Kidney glomerular epithelial cell (primary cell): ENCODE results near the gene RAB19.
"Not testable (repeated sequence)": the region's sequence is repeated elsewhere in the genome, so short reads cannot be mapped to it uniquely, and the experiment has no call there.

ENCODE experiments used
- DNase-seq: peaks from one replicate; lab custom pipeline; 2025; lab: John Stamatoyannopoulos, UW

Gene RAB19

DNA sequence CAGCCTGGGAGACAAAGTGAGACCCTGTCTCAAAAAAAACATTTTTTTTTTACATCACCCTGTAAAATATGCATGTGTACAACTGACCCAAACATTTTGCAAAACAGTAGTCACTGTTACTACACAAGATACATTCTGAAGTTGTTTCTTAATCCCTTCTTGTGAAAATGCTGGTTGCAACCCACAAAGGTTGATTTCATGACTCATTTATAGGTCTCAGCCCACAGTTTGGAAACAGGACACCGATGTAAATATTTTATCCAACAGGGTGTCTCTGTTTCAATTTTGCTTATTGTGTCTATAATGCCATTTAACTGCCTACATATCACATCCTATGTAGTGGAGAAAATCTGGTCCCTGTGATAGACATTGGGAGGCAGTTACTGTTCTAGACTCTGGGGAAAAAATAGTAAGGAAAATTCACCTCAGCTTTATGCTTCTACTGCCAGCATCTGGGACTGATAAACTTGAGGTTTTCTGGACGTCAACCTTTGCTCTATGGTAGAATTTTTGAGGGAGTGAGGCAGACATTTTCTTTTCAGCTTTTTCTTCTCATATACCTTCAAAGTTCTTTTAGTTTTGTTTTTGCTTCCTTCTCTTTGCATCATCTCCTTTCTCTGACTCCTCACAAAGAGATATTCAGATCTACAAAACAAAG lies 1.6 kb upstream of the RAB19 start:
- peak; percentile 31 for DNase-seq

DNA sequence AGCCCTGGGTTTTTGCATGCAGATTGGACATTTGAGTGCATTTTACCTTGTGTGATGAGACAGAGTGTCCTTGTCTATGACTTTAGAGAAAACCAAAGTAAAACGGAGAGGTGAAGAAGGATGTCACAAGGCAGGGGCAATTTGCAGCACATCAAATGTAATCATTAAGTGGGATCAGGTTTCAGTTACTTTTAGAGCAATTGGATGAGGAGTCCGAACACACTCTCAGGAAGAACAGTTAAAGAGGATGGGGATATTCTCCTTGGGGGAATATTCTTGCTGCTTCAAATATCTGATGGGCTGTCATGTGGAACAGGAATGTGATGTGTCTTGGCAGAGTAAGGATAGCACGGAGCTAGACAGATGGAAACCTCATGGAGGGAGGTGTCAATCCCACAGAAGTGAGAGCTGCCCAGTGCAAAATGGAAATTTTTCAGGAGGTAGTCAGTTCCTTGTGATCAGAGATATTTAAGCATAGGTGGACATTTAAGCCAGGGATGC lies 757 bp downstream of the RAB19 start:
- peak; percentile 95 for DNase-seq

DNA sequence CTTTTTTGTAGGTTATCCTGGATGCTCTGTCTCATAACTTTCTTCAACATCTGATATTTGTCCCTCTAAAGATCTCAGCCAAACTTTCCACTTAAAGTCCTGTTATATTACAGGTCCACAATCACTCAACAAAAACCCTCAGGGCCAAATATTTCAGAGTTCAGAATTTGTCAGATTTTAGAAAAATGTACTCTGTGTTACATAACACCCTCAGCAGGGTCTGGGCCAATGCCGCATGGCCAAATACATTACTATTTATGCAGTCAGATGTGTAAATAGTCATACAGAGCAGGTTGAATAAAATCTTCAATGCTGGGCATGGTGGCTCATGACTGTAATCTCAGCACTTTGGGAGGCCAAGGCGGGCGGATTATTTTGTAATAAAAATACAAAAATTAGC lies 11.5 kb downstream of the RAB19 start:
- DNase-seq: no peak

DNA sequence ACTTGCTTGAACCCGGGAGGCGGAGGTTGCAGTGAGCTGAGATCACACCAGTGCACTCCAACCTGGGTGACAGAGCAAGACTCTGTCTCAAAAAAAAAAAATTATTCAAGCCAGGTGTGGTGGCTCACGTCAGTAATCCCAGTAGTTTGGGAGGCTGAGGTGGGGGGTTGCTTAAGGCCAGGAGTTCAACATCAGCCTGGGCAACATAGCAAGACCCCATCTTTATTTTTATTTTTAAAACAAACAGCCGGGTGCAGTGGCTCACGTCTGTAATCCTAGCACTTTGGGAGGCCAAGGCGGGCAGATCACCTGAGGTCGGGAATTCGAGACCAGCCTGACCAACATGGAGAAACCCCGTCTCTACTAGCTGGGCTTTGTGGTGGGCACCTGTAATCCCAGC lies 12.0 kb downstream of the RAB19 start:
- DNase-seq: not testable (repeated sequence)

DNA sequence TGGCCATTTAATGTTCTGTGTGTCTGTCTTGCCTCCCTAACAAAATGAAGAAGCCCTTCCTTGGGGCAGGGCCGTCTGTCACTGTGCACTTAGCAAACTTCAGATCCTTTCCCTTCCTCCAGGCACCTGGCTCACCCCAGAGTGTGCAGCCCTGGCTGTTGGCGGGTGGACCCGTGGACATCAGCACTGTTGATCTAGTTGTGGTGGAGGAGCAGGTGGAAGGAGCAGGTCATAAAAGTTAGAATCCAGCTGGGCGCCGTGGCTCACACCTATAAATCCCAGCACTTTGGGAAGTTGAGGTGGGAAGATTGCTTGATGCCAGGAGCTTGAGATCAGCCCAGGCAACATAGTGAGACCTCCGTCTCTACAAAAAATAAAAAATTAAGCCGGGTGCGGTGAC lies 12.7 kb downstream of the RAB19 start:
- no peak for DNase-seq

DNA sequence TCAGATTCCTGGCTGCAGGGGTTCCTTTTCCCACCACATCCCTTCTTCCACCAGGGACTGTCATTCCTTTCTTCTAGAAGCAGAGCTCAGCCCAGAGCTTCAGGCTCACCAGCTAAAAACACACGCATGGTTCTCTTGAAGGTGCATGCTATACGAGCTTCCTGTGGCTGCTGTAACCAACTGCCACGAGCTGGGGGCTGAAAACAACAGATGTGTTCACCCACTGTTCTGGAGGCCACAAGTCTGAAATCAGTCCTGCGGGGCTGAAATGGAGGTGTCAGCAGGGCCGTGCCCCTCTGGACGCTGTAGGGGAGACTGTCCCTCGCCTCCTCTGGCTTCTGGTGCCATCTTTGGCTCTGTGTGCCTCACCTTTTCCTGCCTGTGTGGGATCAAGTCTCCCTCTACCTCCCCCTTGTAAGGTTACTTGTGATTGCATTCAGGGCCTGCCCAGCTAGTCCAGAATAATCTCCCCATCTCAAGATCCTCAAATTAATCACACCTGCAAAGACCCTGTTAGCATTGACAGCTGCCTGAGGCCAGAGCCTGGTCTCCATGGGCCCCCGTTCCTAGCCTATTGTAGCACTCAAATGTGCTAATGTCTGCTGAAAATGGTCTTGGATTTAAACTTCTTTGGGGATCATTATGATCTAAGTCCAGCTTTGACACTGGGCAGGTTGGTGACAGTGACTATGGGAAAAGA lies 13.7 kb downstream of the RAB19 start:
- DNase-seq: no peak

DNA sequence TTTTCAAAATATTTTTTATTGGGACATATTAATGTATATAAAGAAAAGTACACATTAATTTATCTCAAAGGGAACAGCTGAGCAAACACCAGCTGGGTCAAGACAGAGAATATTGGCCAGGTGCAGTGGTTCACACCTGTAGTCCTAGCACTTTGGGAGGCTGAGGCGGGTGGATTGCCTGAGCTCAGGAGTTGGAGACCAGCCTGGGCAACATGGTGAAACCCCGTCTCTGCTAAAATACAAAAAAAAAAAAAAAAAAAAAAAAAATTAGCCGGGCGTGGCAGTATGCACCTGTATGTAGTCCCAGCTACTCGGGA lies 14.3 kb downstream of the RAB19 start:
- not testable (repeated sequence) for DNase-seq

DNA sequence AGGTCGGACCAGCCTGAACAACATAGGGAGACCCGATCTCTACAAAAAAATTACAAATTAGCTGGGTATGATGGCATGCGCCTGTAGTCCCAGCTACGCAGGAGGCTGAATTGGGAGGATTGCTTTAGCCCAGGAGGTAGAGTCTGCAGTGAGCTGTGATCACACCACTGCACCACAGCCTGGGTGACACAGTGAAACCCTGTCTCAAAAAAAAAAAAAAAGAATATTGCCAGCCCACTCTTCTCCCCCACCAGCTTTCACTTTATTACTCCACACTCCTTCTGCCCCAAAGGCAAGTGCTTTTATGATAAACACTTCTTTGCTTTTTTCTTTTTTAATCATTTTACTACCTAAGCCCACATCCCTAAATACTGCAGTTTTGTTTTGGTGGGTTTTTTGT lies 14.8 kb downstream of the RAB19 start:
- DNase-seq: no peak

DNA sequence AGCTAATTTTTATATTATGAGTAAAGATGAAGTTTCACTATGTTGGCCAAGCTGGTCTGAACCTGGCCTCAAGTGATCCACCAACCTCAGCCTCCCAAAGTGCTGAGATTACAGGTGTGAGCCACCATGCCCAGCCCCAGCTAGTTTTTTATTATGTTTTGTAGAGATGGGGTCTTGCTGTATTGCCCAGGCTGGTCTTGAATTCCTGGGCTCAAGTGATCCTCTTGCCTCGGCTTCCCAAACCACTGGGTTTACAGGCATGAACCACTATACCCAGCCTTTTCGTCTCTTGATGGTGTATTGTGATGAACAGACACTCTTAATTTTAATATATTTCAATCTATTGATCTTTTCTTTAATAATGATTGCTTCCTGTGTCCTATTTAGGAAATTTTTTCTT lies 17.7 kb downstream of the RAB19 start:
- DNase-seq: no peak

DNA sequence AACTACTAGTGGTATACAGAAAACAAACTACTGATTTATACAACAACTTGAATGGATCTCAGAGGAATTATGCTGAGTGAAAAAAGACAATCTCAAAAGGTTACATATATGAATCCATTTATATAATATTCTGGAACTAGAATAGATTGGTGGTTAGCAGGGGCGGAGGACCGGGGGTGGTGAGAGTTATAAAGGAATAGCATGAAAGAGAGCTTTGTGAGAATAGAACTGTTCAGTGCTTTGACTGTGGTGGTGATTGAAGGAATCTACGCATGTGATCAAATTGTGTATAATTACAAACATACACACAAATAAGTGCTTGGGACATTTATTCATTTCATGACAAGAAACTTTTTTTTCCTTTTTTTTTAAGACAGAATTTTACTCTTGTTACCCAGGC lies 19.6 kb downstream of the RAB19 start:
- DNase-seq: no peak

DNA sequence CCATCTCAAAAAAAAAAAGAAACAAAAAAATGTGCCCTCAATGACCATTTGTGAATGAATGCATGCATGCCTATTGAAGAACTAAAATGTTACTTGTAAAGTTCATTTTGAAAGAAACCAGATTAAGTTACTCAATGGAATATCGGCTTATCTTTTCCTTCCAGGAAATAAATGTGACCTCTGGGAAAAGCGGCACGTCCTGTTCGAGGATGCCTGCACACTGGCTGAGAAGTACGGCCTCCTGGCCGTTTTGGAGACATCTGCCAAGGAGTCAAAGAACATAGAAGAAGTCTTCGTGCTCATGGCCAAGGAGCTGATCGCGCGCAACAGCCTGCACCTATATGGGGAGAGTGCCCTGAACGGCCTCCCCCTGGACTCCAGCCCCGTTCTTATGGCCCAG lies 21.9 kb downstream of the RAB19 start:
- no peak for DNase-seq

DNA sequence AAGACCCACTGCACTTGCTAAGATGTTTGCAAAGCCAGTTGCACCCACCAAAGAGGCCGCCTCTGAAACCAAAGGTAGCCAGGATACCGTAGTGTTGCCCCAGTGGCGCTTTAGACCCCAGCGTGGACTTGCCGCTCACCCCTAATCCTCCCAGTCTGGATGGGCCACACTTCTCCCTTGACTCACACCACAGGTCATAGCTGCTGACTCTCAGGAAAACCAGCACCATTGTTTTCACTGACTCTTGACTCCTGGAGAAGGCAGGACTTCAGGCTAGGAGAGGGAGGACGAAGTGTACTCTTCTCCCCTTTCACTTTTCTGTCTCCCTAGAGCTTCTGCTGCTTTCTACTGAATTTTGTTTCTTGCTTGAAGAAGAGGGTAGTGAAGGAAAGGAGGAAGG lies 22.3 kb downstream of the RAB19 start:
- DNase-seq: no peak

DNA sequence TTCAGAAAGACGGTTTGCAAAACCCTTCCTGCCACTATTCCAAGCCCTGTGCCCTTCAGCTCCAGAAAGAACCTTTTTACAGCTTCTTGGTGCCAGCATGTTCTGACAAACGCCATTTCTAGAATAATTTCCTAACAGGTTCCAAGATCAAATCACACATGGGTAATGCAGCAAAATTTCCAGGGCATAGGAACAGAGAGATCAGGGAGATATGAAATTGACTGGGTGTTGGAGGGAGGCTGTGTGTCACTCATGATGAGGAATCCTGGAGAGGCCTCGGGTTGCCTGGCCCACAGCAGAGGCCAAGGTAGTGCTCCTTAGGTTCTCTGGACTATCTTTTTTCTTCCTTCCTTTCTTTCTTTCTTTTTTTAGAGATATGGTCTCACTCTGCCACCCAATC lies 29.5 kb downstream of the RAB19 start:
- DNase-seq: no peak

DNA sequence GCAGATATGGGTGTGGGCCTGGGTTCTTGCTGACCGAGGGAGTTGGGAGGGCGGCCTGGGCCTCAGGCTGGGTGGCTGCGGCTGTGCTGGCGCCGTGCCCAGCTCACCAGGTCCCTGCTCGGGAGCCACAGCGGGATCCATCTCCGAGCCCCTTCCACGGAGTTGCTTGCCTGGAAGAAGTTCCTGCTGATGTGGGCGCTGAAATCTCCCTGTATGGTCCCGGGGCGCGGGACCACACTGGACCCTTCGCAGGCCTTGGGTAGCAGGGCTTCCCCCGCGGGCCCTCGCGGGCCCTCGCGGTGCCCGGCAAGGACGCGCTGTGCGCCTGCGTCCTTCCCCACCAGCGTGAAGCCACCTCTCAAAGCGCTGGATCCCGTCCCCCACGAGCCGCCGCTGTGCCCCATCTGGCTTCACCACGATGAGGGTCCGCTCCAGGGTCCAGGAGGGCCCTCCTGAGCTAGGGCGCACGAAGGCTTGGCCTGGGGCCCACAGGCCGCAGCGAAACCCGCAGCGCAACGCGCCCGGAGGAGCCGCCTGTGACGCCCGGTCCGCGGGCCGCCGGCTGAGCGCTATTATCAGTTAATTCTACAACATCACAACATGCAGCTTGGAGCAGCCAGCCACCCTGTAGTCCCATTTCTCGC lies 31.5 kb downstream of the RAB19 start:
- no peak for DNase-seq

DNA sequence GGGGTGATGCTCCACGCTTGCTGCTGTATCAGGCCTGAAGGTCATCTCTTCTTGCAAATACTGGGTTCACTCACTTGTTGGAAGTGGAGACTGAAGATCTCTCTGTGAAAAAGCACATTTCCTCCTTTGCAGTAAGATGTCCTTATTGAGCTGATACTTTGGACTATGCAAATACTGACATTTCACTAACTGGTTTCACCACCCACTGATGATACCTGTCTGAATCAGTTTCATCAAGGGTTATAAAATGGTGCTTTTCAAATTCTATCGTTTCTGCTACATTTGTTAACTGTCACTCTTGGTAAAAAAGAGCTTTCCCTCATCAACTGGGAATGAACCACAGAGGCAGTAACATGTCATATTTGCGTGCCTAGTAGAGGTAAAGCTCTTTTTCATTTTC lies 35.5 kb downstream of the RAB19 start:
- no peak for DNase-seq

DNA sequence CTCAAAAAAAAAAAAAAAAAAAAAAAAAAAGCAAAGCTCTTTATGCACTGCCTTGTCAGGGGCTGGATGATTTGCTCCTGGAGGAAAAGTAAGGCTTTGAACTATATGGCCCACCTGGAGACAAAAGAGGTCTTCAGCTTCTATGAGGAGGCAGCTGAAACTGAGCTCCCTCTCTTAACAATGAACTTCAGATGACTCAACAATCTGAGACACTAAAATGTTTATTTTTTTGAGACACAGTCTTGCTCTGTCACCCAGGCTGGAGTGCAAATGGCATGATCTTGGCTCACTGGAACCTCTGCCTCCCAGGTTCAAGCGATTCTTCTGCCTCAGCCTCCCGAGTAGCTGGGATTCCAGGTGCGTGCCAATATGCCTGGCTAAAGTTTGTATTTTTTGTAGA lies 36.7 kb downstream of the RAB19 start:
- DNase-seq: no peak

DNA sequence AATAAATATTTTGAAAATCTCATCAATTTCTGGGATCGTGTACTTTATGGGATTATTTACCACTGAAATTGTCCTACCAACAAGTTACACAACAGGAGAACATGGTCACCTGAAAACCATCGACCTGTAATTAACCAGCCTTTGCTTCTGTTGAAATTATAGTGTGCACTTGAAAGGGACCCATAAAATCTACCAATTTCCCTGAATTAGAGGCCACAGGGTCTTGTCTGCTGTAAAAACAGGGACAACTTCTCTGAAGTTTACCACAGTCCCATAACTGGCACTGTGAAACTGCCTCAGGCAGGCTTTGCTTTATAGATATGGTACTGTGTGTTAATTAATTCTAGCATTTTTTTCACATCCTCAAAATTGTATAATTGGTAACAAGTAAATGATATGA lies 37.7 kb downstream of the RAB19 start:
- DNase-seq: no peak

DNA sequence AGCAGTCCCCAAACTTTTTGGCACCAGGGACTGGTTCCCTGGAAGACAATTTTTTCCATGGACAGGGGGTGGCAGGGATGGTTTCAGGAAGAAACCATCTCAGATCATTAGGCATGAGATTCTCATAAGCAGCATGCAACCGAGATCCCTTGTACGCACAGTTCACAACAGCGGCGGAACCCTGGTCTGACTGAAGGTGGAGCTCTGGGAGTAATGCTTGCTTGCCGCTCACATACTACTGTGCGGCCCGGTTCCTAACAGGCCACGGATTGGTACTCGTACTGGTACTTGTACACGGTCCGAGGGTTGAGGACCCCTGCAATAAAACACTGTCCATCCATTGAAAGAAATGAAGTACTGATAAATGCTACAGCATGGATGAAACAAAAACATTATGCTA lies 42.6 kb downstream of the RAB19 start:
- DNase-seq: no peak

DNA sequence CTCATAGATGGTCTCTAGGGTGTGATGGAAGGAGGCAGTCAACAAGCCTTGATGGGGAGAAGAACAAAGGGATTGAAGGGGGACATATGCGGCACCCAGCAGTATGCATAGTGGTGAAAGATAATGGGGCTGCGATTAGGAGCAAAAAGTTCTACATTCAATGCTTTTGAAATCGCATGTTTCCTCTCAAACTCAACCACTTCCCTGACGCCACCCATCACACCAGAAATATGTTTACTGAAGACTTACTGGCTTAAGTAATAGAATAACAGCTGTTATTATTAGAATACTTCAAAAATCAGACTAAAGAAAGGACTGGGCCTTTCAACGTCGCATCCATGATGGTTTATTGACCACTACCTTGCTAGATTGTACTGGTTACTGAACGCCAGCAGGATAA lies 44.0 kb downstream of the RAB19 start:
- no peak for DNase-seq

DNA sequence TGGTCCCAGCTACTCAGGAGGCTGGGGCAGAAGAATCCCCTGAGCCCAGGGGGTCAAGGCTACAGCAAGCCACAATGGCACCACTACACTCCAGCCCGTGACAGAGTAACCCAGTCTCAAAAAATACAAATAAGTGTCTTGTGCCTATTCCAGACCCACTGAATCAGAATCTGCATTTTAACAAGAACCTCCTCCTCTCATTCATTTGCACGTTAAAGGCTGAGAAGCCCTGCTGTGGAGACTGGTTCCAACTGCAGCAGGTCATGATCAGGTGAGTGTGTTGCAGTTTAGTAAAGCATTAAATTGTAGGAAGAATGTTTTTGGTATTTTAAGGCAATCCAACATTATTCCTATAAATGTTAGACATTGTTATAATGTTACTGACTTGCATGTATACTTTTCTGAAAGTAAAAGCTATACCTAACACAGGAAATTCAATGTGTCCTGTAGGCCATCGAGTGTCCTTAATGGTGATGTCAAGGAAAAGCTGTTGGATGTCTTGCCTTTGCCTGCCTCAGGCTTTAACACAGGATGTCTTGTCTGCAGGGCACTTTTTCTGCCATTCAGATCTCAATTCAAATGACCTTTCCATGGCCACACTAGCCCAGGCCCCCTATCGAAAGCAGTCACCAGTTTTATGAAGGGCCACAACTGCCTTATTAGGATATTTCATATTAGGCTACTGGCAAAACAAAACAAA lies 45.1 kb downstream of the RAB19 start:
- no peak for DNase-seq

DNA sequence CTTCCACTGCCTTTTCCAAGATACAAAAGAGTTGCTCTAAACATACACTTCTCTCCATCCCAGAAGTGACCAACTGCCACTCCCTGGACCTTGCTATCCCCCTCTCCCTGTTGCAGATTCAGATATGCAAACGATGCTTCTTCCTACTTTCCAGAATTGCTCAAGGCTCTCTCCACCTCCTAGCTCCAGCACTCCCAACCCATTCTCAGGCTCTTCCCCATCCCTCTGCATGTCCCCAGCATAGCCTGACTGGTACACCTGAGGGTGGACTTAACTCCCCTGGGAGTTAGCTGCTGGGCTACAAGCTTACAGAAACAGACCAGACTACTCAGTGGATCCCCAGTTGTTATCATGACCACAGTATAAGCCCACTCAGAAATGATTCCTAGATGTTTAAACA lies 47.9 kb downstream of the RAB19 start:
- no peak for DNase-seq

DNA sequence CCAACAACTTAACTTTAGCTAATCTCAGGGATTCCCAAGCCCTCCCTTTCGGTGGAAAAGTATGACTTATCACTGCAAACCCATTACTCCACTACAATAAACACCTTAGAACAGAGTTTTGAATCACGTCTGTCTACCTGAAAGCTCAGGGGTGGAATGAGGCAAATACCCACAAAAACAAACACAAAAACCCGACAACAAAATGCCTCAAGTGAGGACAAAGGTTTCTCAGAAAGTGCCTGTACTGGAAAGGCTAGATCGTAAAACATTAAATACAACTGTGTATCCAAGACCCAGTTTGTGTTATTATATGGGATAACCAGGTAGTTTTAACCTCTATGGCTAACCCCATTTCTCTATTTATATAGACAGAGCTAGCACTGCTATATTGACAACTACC lies 49.4 kb downstream of the RAB19 start:
- DNase-seq: no peak
